ENCODE results near the gene FKBP2. TPM values are rescaled to one million over a fixed set of nuclear protein-coding genes. Genes with fewer than 3 reads are reported as not detected.

FKBP2 gene
- total and polyA plus RNA-seq, 2 experiments from 2014 or later = 57.7 to 349 TPM

- H3K27me3 ChIP-seq = no peaks in the 10 kb centered on the region
- no peak for TF ChIP-seq EZH2phosphoT487 (IDR thresholded peaks at IDR 0.05; ENCODE audit: low read depth, severe bottlenecking, unreplicated experiment)
- TF ChIP-seq EZH2 (IDR thresholded peaks at IDR 0.05; ENCODE audit: borderline replicate concordance) = no peak
- TF ChIP-seq, protein P1, sequence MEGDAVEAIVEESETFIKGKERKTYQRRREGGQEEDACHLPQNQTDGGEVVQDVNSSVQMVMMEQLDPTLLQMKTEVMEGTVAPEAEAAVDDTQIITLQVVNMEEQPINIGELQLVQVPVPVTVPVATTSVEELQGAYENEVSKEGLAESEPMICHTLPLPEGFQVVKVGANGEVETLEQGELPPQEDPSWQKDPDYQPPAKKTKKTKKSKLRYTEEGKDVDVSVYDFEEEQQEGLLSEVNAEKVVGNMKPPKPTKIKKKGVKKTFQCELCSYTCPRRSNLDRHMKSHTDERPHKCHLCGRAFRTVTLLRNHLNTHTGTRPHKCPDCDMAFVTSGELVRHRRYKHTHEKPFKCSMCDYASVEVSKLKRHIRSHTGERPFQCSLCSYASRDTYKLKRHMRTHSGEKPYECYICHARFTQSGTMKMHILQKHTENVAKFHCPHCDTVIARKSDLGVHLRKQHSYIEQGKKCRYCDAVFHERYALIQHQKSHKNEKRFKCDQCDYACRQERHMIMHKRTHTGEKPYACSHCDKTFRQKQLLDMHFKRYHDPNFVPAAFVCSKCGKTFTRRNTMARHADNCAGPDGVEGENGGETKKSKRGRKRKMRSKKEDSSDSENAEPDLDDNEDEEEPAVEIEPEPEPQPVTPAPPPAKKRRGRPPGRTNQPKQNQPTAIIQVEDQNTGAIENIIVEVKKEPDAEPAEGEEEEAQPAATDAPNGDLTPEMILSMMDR (IDR thresholded peaks at IDR 0.05; ENCODE audit: poor library complexity) = no peak
- H3K27ac ChIP-seq = peak overlapping the region; percentile 76
- H3K4me3 ChIP-seq = peak overlapping the region; percentile 66
- H3K9me2 ChIP-seq (replicated peaks; ENCODE audit: insufficient read depth) = no peaks in the 10 kb centered on the region
- H3K9me3 ChIP-seq (ENCODE audit: low read depth) = no peaks in the 10 kb centered on the region
- H4K20me1 ChIP-seq (ENCODE audit: insufficient read depth, poor library complexity, severe bottlenecking) = no peaks in the 10 kb centered on the region
- peaks cover 25% of the 10 kb centered on the region for H3K79me2 ChIP-seq
- peak overlapping the region; percentile 94 for H3K4me2 ChIP-seq
- H2AFZ ChIP-seq = no peak overlapping the region
- WGBS (ENCODE audit: low lambda C conversion rate, missing lambda C conversion rate) = 70% methylated on average over 22 of the region's 22 CpGs
- no peak for DNase-seq (ENCODE audit: low spot score)
- peaks cover 22% of the 10 kb centered on the region for H3K4me1 ChIP-seq (ENCODE audit: insufficient read depth)
- H3K36me3 ChIP-seq (replicated peaks; ENCODE audit: insufficient read depth, low read depth) = no peaks in the 10 kb centered on the region
Measured at GRCh38 chr11:64224891-64225607, 15.8 kb upstream of the FKBP2 start.

GRCh38 chr11:64225608-64226506 lies 15.0 kb upstream of the FKBP2 start, which contains the start of the genes NUDT22 and TRPT1:
Gene NUDT22 (plus strand): TSS chr11:64226274. CDS start chr11:64226653, 379 bp downstream.
Gene TRPT1 (minus strand): TSS chr11:64226186. CDS start chr11:64225860, 326 bp downstream.
- peak within 1 kb of the TSS; percentile 88 for H2AFZ ChIP-seq
- TF ChIP-seq EZH2 (IDR thresholded peaks at IDR 0.05; ENCODE audit: borderline replicate concordance) = no peak
- TF ChIP-seq, protein P1 (IDR thresholded peaks at IDR 0.05; ENCODE audit: poor library complexity) = peak; percentile 32

DNA sequence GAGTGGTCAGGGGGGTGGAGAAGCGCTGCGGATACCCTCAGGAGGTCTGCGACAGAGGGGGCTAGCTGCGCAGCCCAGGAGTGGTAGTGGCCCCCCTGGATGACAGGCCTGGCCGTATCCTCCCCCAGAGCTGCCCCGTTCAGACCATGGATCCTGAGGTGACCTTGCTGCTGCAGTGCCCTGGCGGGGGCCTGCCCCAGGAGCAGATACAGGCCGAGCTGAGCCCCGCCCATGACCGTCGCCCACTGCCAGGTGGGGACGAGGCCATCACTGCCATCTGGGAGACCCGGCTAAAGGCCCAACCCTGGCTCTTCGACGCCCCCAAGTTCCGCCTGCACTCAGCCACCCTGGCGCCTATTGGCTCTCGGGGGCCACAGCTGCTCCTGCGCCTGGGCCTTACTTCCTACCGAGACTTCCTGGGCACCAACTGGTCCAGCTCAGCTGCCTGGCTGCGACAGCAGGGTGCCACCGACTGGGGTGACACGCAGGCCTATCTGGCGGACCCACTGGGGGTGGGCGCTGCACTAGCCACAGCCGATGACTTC lies 14.3 kb upstream of the FKBP2 start:
- Histone ChIP-seq H3K9me2 (replicated peaks; ENCODE audit: insufficient read depth) (no peaks in the 10 kb centered on the region), H3K27ac (peak overlapping the region; percentile 75), H2AFZ (peak overlapping the region; percentile 88), H3K4me3 (peak overlapping the region; percentile 66), H3K36me3 (replicated peaks; ENCODE audit: insufficient read depth, low read depth) (no peaks in the 10 kb centered on the region), H3K27me3 (no peaks in the 10 kb centered on the region), H4K20me1 (ENCODE audit: insufficient read depth, poor library complexity, severe bottlenecking) (no peaks in the 10 kb centered on the region), H3K4me1 (ENCODE audit: insufficient read depth) (peaks cover 22% of the 10 kb centered on the region), H3K79me2 (peaks cover 29% of the 10 kb centered on the region), H3K4me2 (peak overlapping the region; percentile 94), H3K9me3 (ENCODE audit: low read depth) (no peaks in the 10 kb centered on the region)
- no peak for DNase-seq (ENCODE audit: low spot score)
- TF ChIP-seq EZH2 (IDR thresholded peaks at IDR 0.05; ENCODE audit: borderline replicate concordance) (no peak), EZH2phosphoT487 (IDR thresholded peaks at IDR 0.05; ENCODE audit: low read depth, severe bottlenecking, unreplicated experiment) (no peak)
- TF ChIP-seq, protein P1 (IDR thresholded peaks at IDR 0.05; ENCODE audit: poor library complexity) = no peak
- 33% methylated on average over 26 of the region's 26 CpGs for WGBS (ENCODE audit: low lambda C conversion rate, missing lambda C conversion rate)

More at GRCh38 chr11:64225608-64226506, 15.0 kb upstream of the FKBP2 start, which contains the start of the genes NUDT22 and TRPT1:
- WGBS (ENCODE audit: low lambda C conversion rate, missing lambda C conversion rate) = under 1% methylated on average over 35 of the region's 54 CpGs
- Histone ChIP-seq H3K4me2 (peak within 1 kb of the TSS; percentile 94), H3K36me3 (replicated peaks; ENCODE audit: insufficient read depth, low read depth) (no peaks in the 10 kb centered on the region), H3K9me2 (replicated peaks; ENCODE audit: insufficient read depth) (no peaks in the 10 kb centered on the region), H4K20me1 (ENCODE audit: insufficient read depth, poor library complexity, severe bottlenecking) (no peaks in the 10 kb centered on the region), H3K79me2 (peaks cover 25% of the 10 kb centered on the region), H3K27ac (peak within 1 kb of the TSS; percentile 76), H3K9me3 (ENCODE audit: low read depth) (no peaks in the 10 kb centered on the region), H3K4me3 (peak within 1 kb of the TSS; percentile 66), H3K27me3 (no peaks in the 10 kb centered on the region), H3K4me1 (ENCODE audit: insufficient read depth) (peaks cover 22% of the 10 kb centered on the region)
- DNase-seq (ENCODE audit: low spot score) = peak; percentile 95

Data from hepatocyte (in vitro differentiated cells).